GM23338 (cell line): ENCODE data around the gene NF1. TPM values are rescaled to one million over a fixed set of nuclear protein-coding genes. Genes with fewer than 3 reads are reported as not detected.

Experiments
- ATAC-seq: fragments of 200-7000 bp; cut with Tn5 transposase; 3 replicates; pipeline ENCODE4 v1.9.1; 2020
- DNase-seq: peaks from one replicate; pipeline ENCODE4 v3.0.0-alpha.2; 2015; ENCODE audit warnings: low spot score
- H2AFZ ChIP-seq: fragments of 200-600 bp; sonication (generic); 2 replicates; pipeline ENCODE4 v1.8.0; 2016; ENCODE audit warnings: antibody characterized with exemption, mild to moderate bottlenecking, moderate library complexity
- H3F3A ChIP-seq: fragments of 200-600 bp; sonication (generic); replicated peaks from 2 replicates; pipeline ENCODE4 v1.8.0; 2017; ENCODE audit warnings: antibody characterized with exemption, mixed run types, low read depth
- H3K27ac ChIP-seq: fragments of 200-600 bp; sonication (generic); 2 replicates; pipeline ENCODE4 v1.6.1; 2016; ENCODE audit warnings: low read depth
- H3K27me3 ChIP-seq: fragments of 200-600 bp; sonication (generic); 2 replicates; pipeline ENCODE4 v1.8.0; 2016; ENCODE audit warnings: mild to moderate bottlenecking, mixed run types, moderate library complexity; ENCODE audit not compliant: insufficient read depth
- H3K36me3 ChIP-seq: fragments of 200-600 bp; sonication (generic); 2 replicates; pipeline ENCODE4 v1.8.0; 2016; ENCODE audit warnings: mild to moderate bottlenecking; ENCODE audit not compliant: insufficient read depth
- H3K4me1 ChIP-seq: fragments of 200-600 bp; sonication (generic); 2 replicates; pipeline ENCODE4 v1.8.0; 2016; ENCODE audit warnings: mild to moderate bottlenecking, moderate library complexity; ENCODE audit not compliant: insufficient read depth
- H3K4me2 ChIP-seq: fragments of 200-600 bp; sonication (generic); 2 replicates; pipeline ENCODE4 v1.7.1; 2017; ENCODE audit warnings: mixed run types
- H3K4me3 ChIP-seq: fragments of 200-600 bp; sonication (generic); 2 replicates; pipeline ENCODE4 v1.6.1; 2016; ENCODE audit warnings: mixed run types
- H3K79me2 ChIP-seq: fragments of 200-600 bp; sonication (generic); replicated peaks from 2 replicates; pipeline ENCODE4 v1.8.0; 2017; ENCODE audit warnings: mild to moderate bottlenecking; ENCODE audit not compliant: insufficient read depth
- H3K9me2 ChIP-seq: fragments of 200-600 bp; sonication (generic); 2 replicates; pipeline ENCODE4 v1.8.0; 2017; ENCODE audit not compliant: insufficient read depth
- H4K20me1 ChIP-seq: fragments of 200-600 bp; sonication (generic); replicated peaks from 2 replicates; pipeline ENCODE4 v1.8.0; 2017; ENCODE audit warnings: mild to moderate bottlenecking; ENCODE audit not compliant: insufficient read depth
- H3K27ac Mint-ChIP-seq: 2 replicates; pipeline ENCODE4 v1.8.0; 2020; ENCODE audit warnings: inconsistent platforms, mild to moderate bottlenecking, moderate library complexity, mixed read lengths
- H3K27me3 Mint-ChIP-seq: 3 replicates; pipeline ENCODE4 v1.8.0; 2022; ENCODE audit warnings: low read depth, mild to moderate bottlenecking, moderate library complexity, mixed read lengths, inconsistent platforms; ENCODE audit not compliant: insufficient read depth, poor library complexity
- H3K36me3 Mint-ChIP-seq: 3 replicates; pipeline ENCODE4 v1.8.0; 2021; ENCODE audit warnings: low read depth, mild to moderate bottlenecking, inconsistent platforms, moderate library complexity, mixed read lengths
- H3K4me1 Mint-ChIP-seq: 3 replicates; pipeline ENCODE4 v1.8.0; 2020; ENCODE audit warnings: mild to moderate bottlenecking, inconsistent platforms, mixed read lengths
- H3K4me3 Mint-ChIP-seq: 3 replicates; pipeline ENCODE4 v1.8.0; 2021; ENCODE audit warnings: moderate library complexity, mild to moderate bottlenecking, inconsistent platforms, mixed read lengths
- H3K9me3 Mint-ChIP-seq: 3 replicates; pipeline ENCODE4 v1.8.0; 2020; ENCODE audit warnings: moderate library complexity, mild to moderate bottlenecking, inconsistent platforms, mixed read lengths
- CREB1 ChIP-seq: fragments of 250-450 bp; sonication (Bioruptor Pico); IDR thresholded peaks from 2 replicates; pipeline ENCODE4 v1.5.0; 2020; ENCODE audit warnings: low read depth, mild to moderate bottlenecking, moderate library complexity
- ETS1 ChIP-seq: IDR thresholded peaks from 2 replicates; pipeline ENCODE4 v1.6.1; 2016; ENCODE audit warnings: antibody characterized with exemption
- EZH2 ChIP-seq: fragments of 200-600 bp; sonication (generic); IDR thresholded peaks from one replicate; pipeline ENCODE4 v1.8.0; 2017; ENCODE audit warnings: antibody characterized with exemption, mild to moderate bottlenecking, low read depth; ENCODE audit not compliant: unreplicated experiment
- EZH2phosphoT487 ChIP-seq: fragments of 200-600 bp; sonication (generic); IDR thresholded peaks from one replicate; pipeline ENCODE4 v1.8.1; 2018; ENCODE audit warnings: antibody characterized with exemption; ENCODE audit not compliant: unreplicated experiment
- JUNB ChIP-seq: IDR thresholded peaks from one replicate; pipeline ENCODE4 v1.6.1; 2016; ENCODE audit warnings: antibody characterized with exemption; ENCODE audit not compliant: unreplicated experiment
- NANOG ChIP-seq: IDR thresholded peaks from 2 replicates; pipeline ENCODE4 v1.6.1; 2016; ENCODE audit warnings: antibody characterized with exemption, borderline replicate concordance
- POLR2AphosphoS5 ChIP-seq: IDR thresholded peaks from 2 replicates; pipeline ENCODE4 v1.6.1; 2016; ENCODE audit warnings: antibody characterized with exemption, low read depth
- STAT1 ChIP-seq: IDR thresholded peaks from one replicate; pipeline ENCODE4 v1.6.1; 2016; ENCODE audit warnings: antibody characterized with exemption; ENCODE audit not compliant: unreplicated experiment
- ZNF114 ChIP-seq: fragments of 250-450 bp; sonication (Bioruptor Pico); IDR thresholded peaks from 2 replicates; pipeline ENCODE4 v1.5.0; 2020; ENCODE audit warnings: mild to moderate bottlenecking, moderate library complexity
- ZNF331 ChIP-seq: fragments of 250-450 bp; sonication (Bioruptor Pico); IDR thresholded peaks from 2 replicates; pipeline ENCODE4 v1.5.0; 2020; ENCODE audit warnings: low read depth, mild to moderate bottlenecking, moderate library complexity
- ZNF462 ChIP-seq: fragments of 250-450 bp; sonication (Bioruptor Pico); IDR thresholded peaks from 2 replicates; pipeline ENCODE4 v1.5.0; 2020; ENCODE audit warnings: mild to moderate bottlenecking, moderate library complexity
- polyA plus RNA-seq: library from polyadenylated mRNA; unstranded; fragments of >200 nt; fragmentation: Nextera tagmentation; extraction: Ambion mirVana; gene quantifications from 2 replicates; pipeline ENCODE4 v1.2.1, GENCODE V29; 2016
- total RNA-seq: library from RNA; depleted of rRNA; stranded (reverse); fragments of >200 nt; shearing (Covaris generic); gene quantifications from 2 replicates; pipeline ENCODE4 v1.2.3, GENCODE V29; 2014
- TF ChIP-seq, protein P1 (sequence below): IDR thresholded peaks from one replicate; pipeline ENCODE4 v1.6.1; 2018; ENCODE audit warnings: antibody characterized with exemption; ENCODE audit not compliant: unreplicated experiment
- TF ChIP-seq, protein P2 (sequence below), 2 experiments: fragments of 200-600 bp in 1 of 2; sonication (generic) in 1 of 2; conservative IDR thresholded peaks; 2 replicates each; pipeline versions ENCODE4 v1.5.1 to v1.6.1; 2016 to 2017; ENCODE audit warnings: antibody characterized with exemption in 2 of 2, low read depth in 2 of 2, mild to moderate bottlenecking in 2 of 2, moderate library complexity in 1 of 2

Gene NF1
- total and polyA plus RNA-seq, 2 experiments from 2014 or later: 16.3 to 49.7 TPM

GRCh38 chr17:31314782-31315100 lies 220.0 kb downstream of the NF1 start:
- ATAC-seq: no peak
- no peaks in the 10 kb centered on the region for H3K36me3 Mint-ChIP-seq

More at GRCh38 chr17:31314782-31315100, 220.0 kb downstream of the NF1 start:
- Mint-ChIP-seq H3K4me3 (no peak overlapping the region), H3K27ac (no peak overlapping the region), H3K27me3 (no peaks in the 10 kb centered on the region), H3K4me1 (peaks cover 20% of the 10 kb centered on the region), H3K9me3 (no peaks in the 10 kb centered on the region)
- TF ChIP-seq NANOG (no peak), ZNF114 (no peak), JUNB (no peak), EZH2phosphoT487 (no peak), STAT1 (no peak), EZH2 (no peak), POLR2AphosphoS5 (no peak), ZNF331 (CRISPR knock-in tag) (no peak), ETS1 (no peak), CREB1 (CRISPR knock-in tag) (no peak), ZNF462 (CRISPR knock-in tag) (no peak)
- TF ChIP-seq, protein P1, sequence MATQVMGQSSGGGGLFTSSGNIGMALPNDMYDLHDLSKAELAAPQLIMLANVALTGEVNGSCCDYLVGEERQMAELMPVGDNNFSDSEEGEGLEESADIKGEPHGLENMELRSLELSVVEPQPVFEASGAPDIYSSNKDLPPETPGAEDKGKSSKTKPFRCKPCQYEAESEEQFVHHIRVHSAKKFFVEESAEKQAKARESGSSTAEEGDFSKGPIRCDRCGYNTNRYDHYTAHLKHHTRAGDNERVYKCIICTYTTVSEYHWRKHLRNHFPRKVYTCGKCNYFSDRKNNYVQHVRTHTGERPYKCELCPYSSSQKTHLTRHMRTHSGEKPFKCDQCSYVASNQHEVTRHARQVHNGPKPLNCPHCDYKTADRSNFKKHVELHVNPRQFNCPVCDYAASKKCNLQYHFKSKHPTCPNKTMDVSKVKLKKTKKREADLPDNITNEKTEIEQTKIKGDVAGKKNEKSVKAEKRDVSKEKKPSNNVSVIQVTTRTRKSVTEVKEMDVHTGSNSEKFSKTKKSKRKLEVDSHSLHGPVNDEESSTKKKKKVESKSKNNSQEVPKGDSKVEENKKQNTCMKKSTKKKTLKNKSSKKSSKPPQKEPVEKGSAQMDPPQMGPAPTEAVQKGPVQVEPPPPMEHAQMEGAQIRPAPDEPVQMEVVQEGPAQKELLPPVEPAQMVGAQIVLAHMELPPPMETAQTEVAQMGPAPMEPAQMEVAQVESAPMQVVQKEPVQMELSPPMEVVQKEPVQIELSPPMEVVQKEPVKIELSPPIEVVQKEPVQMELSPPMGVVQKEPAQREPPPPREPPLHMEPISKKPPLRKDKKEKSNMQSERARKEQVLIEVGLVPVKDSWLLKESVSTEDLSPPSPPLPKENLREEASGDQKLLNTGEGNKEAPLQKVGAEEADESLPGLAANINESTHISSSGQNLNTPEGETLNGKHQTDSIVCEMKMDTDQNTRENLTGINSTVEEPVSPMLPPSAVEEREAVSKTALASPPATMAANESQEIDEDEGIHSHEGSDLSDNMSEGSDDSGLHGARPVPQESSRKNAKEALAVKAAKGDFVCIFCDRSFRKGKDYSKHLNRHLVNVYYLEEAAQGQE: no peak
- TF ChIP-seq, protein P2, sequence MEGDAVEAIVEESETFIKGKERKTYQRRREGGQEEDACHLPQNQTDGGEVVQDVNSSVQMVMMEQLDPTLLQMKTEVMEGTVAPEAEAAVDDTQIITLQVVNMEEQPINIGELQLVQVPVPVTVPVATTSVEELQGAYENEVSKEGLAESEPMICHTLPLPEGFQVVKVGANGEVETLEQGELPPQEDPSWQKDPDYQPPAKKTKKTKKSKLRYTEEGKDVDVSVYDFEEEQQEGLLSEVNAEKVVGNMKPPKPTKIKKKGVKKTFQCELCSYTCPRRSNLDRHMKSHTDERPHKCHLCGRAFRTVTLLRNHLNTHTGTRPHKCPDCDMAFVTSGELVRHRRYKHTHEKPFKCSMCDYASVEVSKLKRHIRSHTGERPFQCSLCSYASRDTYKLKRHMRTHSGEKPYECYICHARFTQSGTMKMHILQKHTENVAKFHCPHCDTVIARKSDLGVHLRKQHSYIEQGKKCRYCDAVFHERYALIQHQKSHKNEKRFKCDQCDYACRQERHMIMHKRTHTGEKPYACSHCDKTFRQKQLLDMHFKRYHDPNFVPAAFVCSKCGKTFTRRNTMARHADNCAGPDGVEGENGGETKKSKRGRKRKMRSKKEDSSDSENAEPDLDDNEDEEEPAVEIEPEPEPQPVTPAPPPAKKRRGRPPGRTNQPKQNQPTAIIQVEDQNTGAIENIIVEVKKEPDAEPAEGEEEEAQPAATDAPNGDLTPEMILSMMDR (conservative IDR thresholded peaks at IDR 0.05; ENCODE audit: low read depth in 2 of 2): no peak
- no peaks in the 10 kb centered on the region for H4K20me1 ChIP-seq
- H2AFZ ChIP-seq: no peak overlapping the region
- no peaks in the 10 kb centered on the region for H3F3A ChIP-seq
- no peak overlapping the region for H3K4me3 ChIP-seq
- H3K4me1 ChIP-seq: peaks cover 22% of the 10 kb centered on the region; the same call in 1 of the 2 replicates
- no peak overlapping the region for H3K4me2 ChIP-seq
- no peak overlapping the region for H3K27ac ChIP-seq
- no peak for DNase-seq
- H3K79me2 ChIP-seq: no peaks in the 10 kb centered on the region
- no peaks in the 10 kb centered on the region for H3K36me3 ChIP-seq
- H3K9me2 ChIP-seq: no peaks in the 10 kb centered on the region
- no peaks in the 10 kb centered on the region for H3K27me3 ChIP-seq
